ENCODE results near the gene PGGHG.

GRCh38 chr11:296171-297050 is 7.5 kb downstream of the PGGHG start:
- TF ChIP-seq CTCF (IDR thresholded peaks at IDR 0.05) (no peak), POLR2A (IDR thresholded peaks at IDR 0.05) (no peak)
